ENCODE measurements around the gene TPST2.

DNA sequence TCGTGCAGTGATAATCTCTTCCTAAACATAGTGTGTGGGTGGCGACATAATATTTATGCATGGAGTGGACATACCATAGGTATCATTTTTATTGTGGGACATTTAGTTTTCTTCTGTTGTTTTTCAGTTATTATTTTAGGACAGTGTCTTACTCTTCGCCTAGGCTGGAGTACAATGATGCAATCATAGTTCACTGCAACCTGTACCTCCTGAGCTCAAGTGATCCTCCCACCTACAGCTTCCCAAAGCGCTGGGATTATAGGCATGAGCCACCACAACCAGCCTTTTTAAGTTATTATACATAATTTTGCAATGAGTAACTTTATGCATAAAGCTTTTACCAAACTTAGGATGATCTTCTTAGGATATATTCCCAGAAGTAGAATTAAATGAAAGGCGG lies 103.5 kb downstream of the TPST2 start:
- TF ChIP-seq POLR2A (IDR thresholded peaks at IDR 0.05) = no peak
- TF ChIP-seq EP300 (IDR thresholded peaks at IDR 0.05) = no peak

All from tibial nerve (tissue), 3 donors.